Spinal cord (tissue), 10 donors: ENCODE data around the gene SCAMP4. TPM values are rescaled to one million over a fixed set of nuclear protein-coding genes. Genes with fewer than 3 reads are reported as not detected.
A peak's percentile ranks its signal among the peaks of the same experiment; 100 is the strongest.

Experiments
- DNase-seq, 6 donors: peaks; one replicate each; pipeline versions ENCODE4 v3.0.0 to v3.0.0-alpha.2; 2013 to 2015; ENCODE audit warnings: low spot score in 6 of 6, low read depth in 4 of 6
- H3K27ac ChIP-seq: one replicate; pipeline ENCODE4 v1.5.1; 2013; ENCODE audit warnings: low read depth, low read length, control low read depth
- H3K27me3 ChIP-seq: one replicate; pipeline ENCODE4 v1.6.1; 2013; ENCODE audit warnings: low read length; ENCODE audit not compliant: control insufficient read depth, insufficient read depth
- H3K36me3 ChIP-seq: one replicate; pipeline ENCODE4 v1.6.1; 2013; ENCODE audit warnings: low read length; ENCODE audit not compliant: control insufficient read depth, insufficient read depth
- H3K4me1 ChIP-seq: one replicate; pipeline ENCODE4 v1.6.1; 2013; ENCODE audit warnings: low read length; ENCODE audit not compliant: control insufficient read depth, insufficient read depth
- H3K4me3 ChIP-seq: one replicate; pipeline ENCODE4 v1.5.1; 2013; ENCODE audit warnings: low read depth, low read length, control low read depth
- H3K9me3 ChIP-seq: one replicate; pipeline ENCODE4 v1.6.1; 2013; ENCODE audit warnings: low read length; ENCODE audit not compliant: control insufficient read depth, insufficient read depth
- WGBS: methylation state at CpG from one replicate; pipeline ENCODE4 v1.1.5; 2013; ENCODE audit warnings: missing lambda C conversion rate; ENCODE audit not compliant: insufficient coverage; 5-methylcytosine and 5-hydroxymethylcytosine counted together
- polyA plus RNA-seq, 2 donors: library from polyadenylated mRNA; unstranded; fragments of 120-200 nt; gene quantifications; one replicate each; pipeline ENCODE4 v1.2.1, GENCODE V29; 2013; ENCODE audit not compliant: insufficient read length in 2 of 2
- total RNA-seq, 2 donors: library from RNA; depleted of rRNA in 1 of 2; stranded (reverse); fragments of 120-200 nt in 1 of 2; fragments of >200 nt in 1 of 2; gene quantifications; one replicate each; pipeline versions ENCODE4 v1.2.3 to v1.2.4, GENCODE V29; 2013 to 2014
- donor health status: healthy.

Gene SCAMP4
- total and polyA plus RNA-seq, 4 donors, result 25.2 to 112 (median 66.6) TPM

DNA sequence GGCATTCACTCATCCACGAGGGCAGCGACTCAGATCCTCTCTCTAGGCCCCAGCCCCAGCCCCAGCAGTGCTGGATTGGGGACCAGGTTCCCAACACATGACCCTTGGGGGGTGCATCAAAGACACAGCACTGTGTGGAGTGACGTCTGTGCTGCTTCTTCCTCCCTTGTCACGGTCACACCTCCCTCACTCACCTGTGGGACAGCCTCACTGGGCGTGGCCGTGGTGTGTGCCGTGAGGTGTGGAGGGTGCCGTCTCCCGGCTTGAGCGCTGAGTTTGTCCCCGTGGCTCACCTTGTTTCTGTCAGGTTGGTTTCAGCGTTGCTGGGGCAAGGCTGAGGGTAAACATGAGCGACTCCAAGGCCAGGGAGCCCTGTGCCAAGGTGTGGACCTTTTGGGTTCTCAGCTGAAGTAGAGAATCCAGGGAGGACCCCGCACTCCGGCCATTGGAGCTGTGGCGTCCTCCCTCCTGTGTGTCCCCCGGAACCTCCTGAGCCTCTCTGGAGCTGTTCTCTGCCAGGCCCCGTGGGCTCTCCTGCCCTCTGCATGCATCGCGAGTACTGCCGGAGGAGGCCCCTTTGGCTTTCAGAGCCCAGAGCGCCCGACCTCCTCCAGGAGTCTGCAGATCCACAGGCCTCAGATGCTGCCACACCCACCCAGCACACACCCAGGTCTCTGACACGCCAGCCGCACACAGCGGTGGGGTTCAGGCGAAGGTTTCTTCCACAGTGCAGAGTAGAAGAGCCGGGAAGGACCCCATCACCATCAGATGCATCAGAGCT lies 69.4 kb downstream of the SCAMP4 start:
- Histone ChIP-seq H3K4me3 (no peak overlapping the region), H3K27me3 (no peaks in the 10 kb centered on the region), H3K27ac (no peak overlapping the region), H3K36me3 (peaks cover 81% of the 10 kb centered on the region), H3K4me1 (peaks cover 6% of the 10 kb centered on the region), H3K9me3 (no peaks in the 10 kb centered on the region)
- DNase-seq, result no peak
- WGBS, result 95% methylated on average over 26 of the region's 28 CpGs

DNA sequence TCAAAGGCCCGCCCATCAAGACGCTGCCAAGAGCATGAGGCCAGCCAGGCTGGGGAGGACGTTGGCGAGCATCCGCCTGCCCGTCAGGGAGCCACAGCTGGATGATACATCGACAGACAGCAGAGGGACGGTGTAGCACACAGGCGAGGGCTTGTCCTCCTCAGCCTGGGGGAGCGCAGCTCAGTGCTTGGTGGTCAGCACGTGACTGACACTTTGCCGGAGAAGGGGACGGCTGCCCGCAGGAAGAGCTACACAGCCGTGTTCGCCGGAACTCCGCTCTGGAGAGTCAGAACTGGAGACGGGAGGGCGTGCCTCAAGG lies 69.9 kb downstream of the SCAMP4 start:
- Histone ChIP-seq H3K27ac (peak overlapping the region; percentile 25), H3K4me1 (peaks cover 6% of the 10 kb centered on the region), H3K36me3 (peaks cover 81% of the 10 kb centered on the region), H3K9me3 (no peaks in the 10 kb centered on the region), H3K4me3 (no peak overlapping the region), H3K27me3 (no peaks in the 10 kb centered on the region)
- peak in 1 of 6 donors; percentile 64 for DNase-seq
- WGBS, result 69% methylated on average over 20 of the region's 20 CpGs

Other genes with a start within 250 kb of the SCAMP4 start
- under 1 TPM in 1 of 2 donors, not detected in 1; 0.06 TPM for gene ONECUT3, start 151.9 kb upstream of the SCAMP4 start, total RNA-seq
- gene ONECUT3, start 151.9 kb upstream of the SCAMP4 start, polyA plus RNA-seq, result under 1 TPM; 0.62 to 0.66 TPM
- gene ATP8B3, start 93.1 kb upstream of the SCAMP4 start, total RNA-seq, result 1 to 10 TPM; 1.1 to 2.1 TPM
- gene ATP8B3, start 93.1 kb upstream of the SCAMP4 start, polyA plus RNA-seq, result 1 to 10 TPM; 1.0 to 1.7 TPM
- gene REXO1, start 56.9 kb upstream of the SCAMP4 start, total RNA-seq, result 10 to 100 TPM in 1 of 2 donors, 1 to 10 TPM in 1; 5.7 to 10.9 TPM
- 10 to 100 TPM; 27.2 to 41.8 TPM for gene REXO1, start 56.9 kb upstream of the SCAMP4 start, polyA plus RNA-seq
- gene KLF16, start 41.8 kb upstream of the SCAMP4 start, total RNA-seq, result 1 to 10 TPM; 1.8 to 4.8 TPM
- gene KLF16, start 41.8 kb upstream of the SCAMP4 start, polyA plus RNA-seq, result 10 to 100 TPM in 1 of 2 donors, 1 to 10 TPM in 1; 9.8 to 13.4 TPM
- 100 to 1,000 TPM in 1 of 2 donors, 10 to 100 TPM in 1; 53.5 to 103 TPM for gene ABHD17A, start 19.9 kb upstream of the SCAMP4 start, total RNA-seq
- 100 to 1,000 TPM; 141 TPM for gene ABHD17A, start 19.9 kb upstream of the SCAMP4 start, polyA plus RNA-seq
- gene ADAT3, start within 50 bp of the SCAMP4 start, total RNA-seq, result 1 to 10 TPM; 1.5 to 3.0 TPM
- 1 to 10 TPM; 5.8 to 7.9 TPM for gene ADAT3, start within 50 bp of the SCAMP4 start, polyA plus RNA-seq
- gene CSNK1G2, start 35.8 kb downstream of the SCAMP4 start, total RNA-seq, result 10 to 100 TPM; 27.8 to 53.4 TPM
- gene CSNK1G2, start 35.8 kb downstream of the SCAMP4 start, polyA plus RNA-seq, result 10 to 100 TPM; 54.4 to 65.6 TPM
- 10 to 100 TPM; 45.6 to 49.9 TPM for gene BTBD2, start 110.3 kb downstream of the SCAMP4 start, total RNA-seq
- 100 to 1,000 TPM; 172 to 183 TPM for gene BTBD2, start 110.3 kb downstream of the SCAMP4 start, polyA plus RNA-seq
- 10 to 100 TPM; 22.2 to 61.2 TPM for gene MKNK2, start 145.8 kb downstream of the SCAMP4 start, total RNA-seq
- 10 to 100 TPM; 54.4 to 66.0 TPM for gene MKNK2, start 145.8 kb downstream of the SCAMP4 start, polyA plus RNA-seq
- gene MOB3A, start 190.9 kb downstream of the SCAMP4 start, total RNA-seq, result 10 to 100 TPM; 13.3 to 15.1 TPM
- gene MOB3A, start 190.9 kb downstream of the SCAMP4 start, polyA plus RNA-seq, result 10 to 100 TPM; 30.8 to 39.4 TPM
- 10 to 100 TPM in 1 of 2 donors, 1 to 10 TPM in 1; 7.2 to 14.9 TPM for gene IZUMO4, start 191.5 kb downstream of the SCAMP4 start, total RNA-seq
- 10 to 100 TPM; 17.3 to 20.3 TPM for gene IZUMO4, start 191.5 kb downstream of the SCAMP4 start, polyA plus RNA-seq
- gene AP3D1, start 246.2 kb downstream of the SCAMP4 start, total RNA-seq, result 10 to 100 TPM; 65.1 to 70.6 TPM
- gene AP3D1, start 246.2 kb downstream of the SCAMP4 start, polyA plus RNA-seq, result 100 to 1,000 TPM; 156 to 165 TPM